K562 (cell line): ENCODE data around the gene HRH1.

ENCODE experiments used
- CHD7 ChIP-seq: fragments of 200-600 bp; sonication (generic); IDR thresholded peaks from one replicate; pipeline ENCODE4 v1.6.1; 2012; ENCODE audit warnings: mild to moderate bottlenecking, low read depth, low read length, inconsistent platforms
- CTCF ChIP-seq, 3 experiments: IDR thresholded peaks in 2 of 3; conservative IDR thresholded peaks in 1 of 3; 2 replicates each; pipeline ENCODE4 v1.5.1; 2011 to 2012; ENCODE audit warnings: low read length in 3 of 3, mild to moderate bottlenecking in 3 of 3, control low read depth in 2 of 3, improper control_type of control experiment in 1 of 3, inconsistent platforms in 1 of 3, low read depth in 1 of 3, mixed read lengths in 1 of 3, moderate library complexity in 1 of 3; ENCODE audit not compliant: insufficient read depth in 2 of 3
- LARP7 ChIP-seq: fragments of 450-650 bp; IDR thresholded peaks from 2 replicates; pipeline ENCODE4 v1.6.1; 2016
- NFE2L1 ChIP-seq: fragments of 450-650 bp; IDR thresholded peaks from 2 replicates; pipeline ENCODE4 v1.6.1; 2016; ENCODE audit warnings: missing genetic modification characterization, low read depth, mild to moderate bottlenecking, missing compliant biosample characterization, moderate library complexity, borderline replicate concordance
- NONO ChIP-seq, 2 experiments: fragments of 200-400 bp in 1 of 2; fragments of 450-650 bp in 1 of 2; formaldehyde crosslinking in 1 of 2; IDR thresholded peaks; 2 replicates each; pipeline ENCODE4 v1.6.1; 2017; ENCODE audit warnings: low read depth in 2 of 2, mild to moderate bottlenecking in 2 of 2, moderate library complexity in 2 of 2, low read length in 1 of 2
- RBM17 ChIP-seq: fragments of 200-400 bp; formaldehyde crosslinking; IDR thresholded peaks from 2 replicates; pipeline ENCODE4 v1.6.1; 2017; ENCODE audit warnings: low read depth, mild to moderate bottlenecking, low read length, borderline replicate concordance
- SMARCA5 ChIP-seq: fragments of 450-650 bp; IDR thresholded peaks from 2 replicates; pipeline ENCODE4 v1.6.1; 2016
- SMARCB1 ChIP-seq: IDR thresholded peaks from 2 replicates; pipeline ENCODE4 v1.6.1; 2011; ENCODE audit warnings: improper control_type of control experiment, low read depth; ENCODE audit not compliant: insufficient read length
- ZFP36 ChIP-seq: fragments of 150-350 bp; IDR thresholded peaks from 2 replicates; pipeline ENCODE4 v1.6.1; 2018; ENCODE audit warnings: low read length, low read depth; ENCODE audit not compliant: partially characterized antibody

- no peak for TF ChIP-seq SMARCA5
- TF ChIP-seq LARP7 = no peak
- no peak for TF ChIP-seq NFE2L1 (tag)
- TF ChIP-seq ZFP36 = no peak
- TF ChIP-seq CHD7 = no peak
- no peak for TF ChIP-seq RBM17
- no peak for TF ChIP-seq CTCF (IDR thresholded peaks at IDR 0.05 in 2 of 3, conservative IDR thresholded peaks at IDR 0.05 in 1 of 3; ENCODE audit: insufficient read depth in 2 of 3, low read depth in 1 of 3, low read length in 3 of 3)
- TF ChIP-seq SMARCB1 = no peak
- TF ChIP-seq NONO (IDR thresholded peaks at IDR 0.05; ENCODE audit: low read depth in 2 of 2, low read length in 1 of 2) = no peak
These were observed 11.2 kb downstream of the HRH1 start for GRCh38 chr3:11165476-11165875.
